C1 segment of cervical spinal cord (tissue), 14 donors: ENCODE measurements around the gene CLOCK.

Experiments
- DNase-seq, 14 donors: peaks; one replicate each; lab custom pipeline; 2025; lab: John Stamatoyannopoulos, UW

CLOCK gene

GRCh38 chr4:55424791-55425190 is 121.9 kb downstream of the CLOCK start:
- no peak for DNase-seq

- no peak for DNase-seq
Measured at GRCh38 chr4:55416176-55416575, 130.5 kb downstream of the CLOCK start.

- no peak for DNase-seq
Measured at GRCh38 chr4:55411621-55412020, 135.1 kb downstream of the CLOCK start.

- DNase-seq, result no peak
Measured at GRCh38 chr4:55410431-55410830, 136.3 kb downstream of the CLOCK start.

- peak in 1 of 14 donors; percentile 53 for DNase-seq
Measured at GRCh38 chr4:55409468-55410171, 137.1 kb downstream of the CLOCK start.

GRCh38 chr4:55407764-55408163 is 138.9 kb downstream of the CLOCK start:
- no peak for DNase-seq

GRCh38 chr4:55407119-55407518 is 139.6 kb downstream of the CLOCK start:
- no peak for DNase-seq

GRCh38 chr4:55406545-55406944 is 140.2 kb downstream of the CLOCK start:
- no peak for DNase-seq

GRCh38 chr4:55405073-55405472 is 141.6 kb downstream of the CLOCK start:
- DNase-seq, result no peak

- DNase-seq, result peak in 1 of 14 donors; percentile 3
Measured at GRCh38 chr4:55399581-55399980, 147.1 kb downstream of the CLOCK start.

- peak in 4 of 14 donors; percentile 8 to 24 (median 14) for DNase-seq
Measured at GRCh38 chr4:55398966-55399365, 147.7 kb downstream of the CLOCK start.

GRCh38 chr4:55398461-55398860 is 148.2 kb downstream of the CLOCK start:
- peak in 1 of 14 donors; percentile 8 for DNase-seq

- peak in 1 of 14 donors; percentile 7 for DNase-seq
Measured at GRCh38 chr4:55397520-55398321, 149.0 kb downstream of the CLOCK start.

GRCh38 chr4:55397126-55397436 is 149.6 kb downstream of the CLOCK start:
- DNase-seq, result peak in 5 of 14 donors; percentile 18 to 32 (median 22)

GRCh38 chr4:55396308-55397125 is 150.2 kb downstream of the CLOCK start:
- peak in 9 of 14 donors; percentile 25 to 69 (median 47) for DNase-seq

- peak; percentile 59 to 94 (median 88) for DNase-seq
Measured at GRCh38 chr4:55395529-55396307, 151.0 kb downstream of the CLOCK start, which contains the start of gene TMEM165. Gene TMEM165 (plus strand): TSS chr4:55395957. CDS start chr4:55396190, 233 bp downstream.

GRCh38 chr4:55395218-55395528 is 151.5 kb downstream of the CLOCK start:
- no peak for DNase-seq

- DNase-seq, result peak in 7 of 14 donors; percentile 12 to 63 (median 32)
Measured at GRCh38 chr4:55393461-55394320, 153.0 kb downstream of the CLOCK start.

- DNase-seq, result no peak
Measured at GRCh38 chr4:55386840-55387239, 159.9 kb downstream of the CLOCK start.

GRCh38 chr4:55386073-55386472 is 160.6 kb downstream of the CLOCK start:
- no peak for DNase-seq
